Activated CD4-positive, alpha-beta T cell treated with anti-CD3 and anti-CD28 coated beads for 48 hours (primary cell): ENCODE data around the gene LIN28A.

ENCODE experiments used
- DNase-seq: peaks from one replicate; pipeline ENCODE4 v3.0.0-alpha.2; 2020

Gene LIN28A

DNA sequence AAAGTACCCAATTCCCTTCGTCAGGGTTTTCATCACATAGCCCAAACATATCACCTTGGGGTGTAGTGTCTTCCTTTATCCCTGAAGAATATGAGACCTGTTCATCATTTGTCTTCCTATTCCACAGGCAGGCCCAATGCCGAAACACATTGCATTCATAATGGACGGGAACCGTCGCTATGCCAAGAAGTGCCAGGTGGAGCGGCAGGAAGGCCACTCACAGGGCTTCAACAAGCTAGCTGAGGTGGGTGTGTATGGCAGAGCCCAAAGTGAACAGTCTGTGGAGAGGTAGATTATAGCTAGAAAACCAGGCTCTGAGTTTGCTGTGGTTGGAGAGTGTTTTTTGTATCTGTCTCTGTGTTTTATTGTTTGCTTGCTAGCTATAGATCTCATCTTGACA, 27.4 kb downstream of the LIN28A start:
- DNase-seq = no peak

DNA sequence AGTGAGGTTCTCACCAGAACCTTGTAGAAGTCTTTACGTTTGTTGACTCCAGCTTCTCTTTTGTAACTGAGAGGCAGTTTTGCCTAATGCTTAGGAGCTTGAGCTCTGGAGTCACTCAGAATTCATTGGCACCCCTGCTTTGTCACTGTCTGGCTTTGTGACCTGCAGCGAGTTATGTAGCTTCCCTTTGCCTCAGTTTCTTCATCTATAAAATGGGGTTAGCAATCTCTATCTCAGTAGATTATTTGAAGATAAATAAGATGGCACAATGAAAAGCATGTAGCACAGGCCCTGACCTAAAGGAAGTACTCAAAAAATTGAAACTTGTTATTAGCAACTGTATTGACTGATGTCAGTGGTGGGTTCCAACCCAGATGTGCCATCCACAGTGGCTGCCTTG, 29.6 kb downstream of the LIN28A start:
- DNase-seq = no peak

DNA sequence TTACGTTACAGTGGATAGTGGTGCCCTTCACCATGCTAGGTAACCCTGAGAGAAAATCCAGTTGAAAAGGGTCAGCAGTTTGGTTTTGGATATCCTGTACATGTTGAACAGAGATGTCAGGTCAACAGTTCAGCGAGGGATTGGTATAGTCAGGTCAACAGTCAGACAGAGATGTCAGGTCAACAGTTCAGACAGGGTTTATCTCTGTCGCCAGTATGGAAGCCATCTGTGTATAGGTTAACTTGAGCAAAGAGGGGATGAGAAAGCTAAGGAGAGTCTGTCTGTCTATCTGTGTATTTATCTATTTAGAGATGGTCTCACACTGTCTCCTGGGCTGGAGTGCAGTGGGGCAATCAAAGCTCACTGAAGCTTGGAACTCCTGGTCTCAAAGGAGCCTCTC, 39.3 kb downstream of the LIN28A start:
- no peak for DNase-seq

DNA sequence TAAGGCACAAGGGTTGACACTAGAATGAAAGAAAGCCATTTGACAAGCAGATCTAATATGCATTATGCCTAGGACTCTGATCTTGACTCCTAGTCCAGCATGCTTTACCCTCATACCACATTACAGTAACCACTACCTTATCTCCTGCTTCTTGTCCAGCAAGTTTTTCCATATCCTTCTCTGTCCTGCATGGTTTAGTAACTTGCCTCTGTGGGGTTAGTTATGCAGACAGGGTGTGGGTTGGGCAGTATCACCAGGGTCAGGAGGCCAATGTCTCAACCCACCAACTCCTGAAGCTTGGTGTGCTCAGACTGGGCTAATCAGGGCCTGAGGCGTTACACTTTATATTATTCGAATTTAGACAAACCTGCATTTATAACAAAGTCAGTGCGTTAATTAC, 40.3 kb downstream of the LIN28A start:
- no peak for DNase-seq

DNA sequence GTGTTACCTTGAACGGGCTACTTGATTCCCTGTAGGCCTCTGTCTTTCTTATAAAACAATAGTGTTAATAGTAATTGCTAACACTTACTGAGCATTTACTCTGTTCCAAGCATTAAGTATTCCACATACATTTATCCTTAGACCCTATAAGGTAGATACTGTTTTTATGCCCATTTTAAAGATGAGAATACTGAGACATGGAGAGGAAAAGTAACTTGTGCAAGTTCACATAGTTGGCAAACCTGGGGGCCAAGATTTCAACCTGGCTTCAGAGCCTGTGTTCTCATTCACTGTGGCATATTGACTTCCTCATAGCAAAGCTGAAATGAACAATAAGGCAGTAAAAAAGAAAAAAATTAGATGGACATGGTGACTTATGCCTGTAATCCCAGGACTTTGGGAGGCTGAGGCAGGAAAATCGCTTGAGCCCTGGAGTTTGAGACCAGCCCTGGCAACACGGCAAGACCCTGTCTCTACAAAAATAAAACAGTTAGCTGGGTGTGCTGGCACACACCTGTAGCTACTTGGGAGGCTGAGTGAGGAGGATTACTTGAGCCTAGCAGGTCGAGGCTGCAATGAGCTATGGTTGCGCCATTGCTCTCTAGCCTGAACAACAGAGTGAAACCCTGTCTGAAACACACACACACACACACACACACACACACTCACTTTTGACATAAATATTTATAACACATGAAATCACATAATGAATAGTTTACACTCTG, 42.0 kb downstream of the LIN28A start:
- no peak for DNase-seq

DNA sequence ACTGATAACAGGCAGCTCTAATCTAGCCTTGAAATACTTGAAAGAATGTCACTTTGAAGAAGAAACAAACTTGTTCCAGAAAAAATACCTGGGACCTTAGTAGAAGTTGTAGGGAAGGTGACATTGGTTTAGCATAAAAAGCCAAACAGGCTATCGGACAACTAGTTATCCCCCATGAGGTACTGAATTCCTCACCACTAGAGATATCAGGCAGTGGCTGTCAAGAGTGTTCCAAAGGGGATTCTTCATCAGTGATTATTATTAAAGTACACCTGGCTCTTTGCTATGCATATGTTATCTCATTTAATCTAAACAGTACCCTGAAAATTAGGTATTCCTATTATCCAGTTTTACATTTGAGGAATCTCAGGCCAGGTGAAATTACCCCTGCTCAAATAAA, 48.5 kb downstream of the LIN28A start:
- no peak for DNase-seq

DNA sequence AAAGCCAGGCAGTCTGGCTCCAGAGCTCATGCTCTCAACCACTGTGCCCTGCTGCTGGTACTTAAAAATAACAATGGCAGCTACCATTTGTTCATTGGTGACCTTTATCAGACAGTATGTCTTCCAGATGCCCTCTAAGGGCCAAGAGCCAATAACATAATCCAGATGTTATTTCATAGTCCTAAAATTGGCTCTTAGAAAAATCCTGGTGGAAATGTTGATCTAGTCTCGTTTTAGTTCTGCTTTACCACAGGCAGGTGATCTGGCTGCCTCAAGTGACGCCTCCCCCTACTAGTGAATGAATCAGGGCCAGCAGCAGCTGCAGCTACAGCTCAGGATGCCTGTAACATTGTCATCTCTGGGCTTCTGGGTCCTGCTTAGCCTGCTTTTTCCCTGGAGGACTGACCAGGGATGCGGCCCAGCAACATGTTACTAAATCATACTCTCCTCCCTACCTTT, 49.0 kb downstream of the LIN28A start:
- no peak for DNase-seq

DNA sequence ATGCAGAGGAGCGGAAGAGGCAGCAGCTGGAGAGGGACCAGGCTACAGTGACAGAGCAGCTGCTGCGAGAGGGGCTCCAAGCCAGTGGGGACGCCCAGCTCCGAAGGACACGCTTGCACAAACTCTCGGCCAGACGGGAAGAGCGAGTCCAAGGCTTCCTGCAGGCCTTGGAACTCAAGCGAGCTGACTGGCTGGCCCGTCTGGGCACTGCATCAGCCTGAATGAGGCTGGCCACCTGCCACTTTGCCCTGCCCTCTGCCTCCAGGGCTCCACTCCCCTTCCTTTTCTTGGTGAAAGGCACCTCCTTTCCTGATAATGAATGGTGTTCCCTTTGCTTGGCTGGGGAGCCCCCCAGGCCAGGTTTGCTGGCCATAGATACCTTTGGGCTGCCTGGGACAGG, 58.3 kb downstream of the LIN28A start:
- DNase-seq = no peak

DNA sequence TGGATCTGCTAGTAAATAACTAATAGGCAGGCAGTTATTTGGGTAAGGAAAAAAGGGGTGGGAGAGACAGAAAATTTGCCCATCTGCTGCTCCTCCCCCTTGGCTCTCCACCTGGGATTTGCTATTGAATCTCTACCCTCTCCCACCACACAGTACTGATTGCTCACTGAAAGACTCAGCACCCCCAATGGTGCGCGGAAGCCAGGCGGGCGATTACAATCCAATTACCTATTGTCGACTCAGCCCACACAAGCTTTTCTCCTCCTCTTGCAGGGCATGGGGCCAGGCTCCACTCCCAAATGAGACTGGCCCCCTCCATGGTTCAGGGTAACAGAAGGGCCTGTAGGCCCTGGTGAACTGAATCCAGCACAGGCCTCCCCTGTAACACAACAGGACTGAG, 58.9 kb downstream of the LIN28A start:
- no peak for DNase-seq

DNA sequence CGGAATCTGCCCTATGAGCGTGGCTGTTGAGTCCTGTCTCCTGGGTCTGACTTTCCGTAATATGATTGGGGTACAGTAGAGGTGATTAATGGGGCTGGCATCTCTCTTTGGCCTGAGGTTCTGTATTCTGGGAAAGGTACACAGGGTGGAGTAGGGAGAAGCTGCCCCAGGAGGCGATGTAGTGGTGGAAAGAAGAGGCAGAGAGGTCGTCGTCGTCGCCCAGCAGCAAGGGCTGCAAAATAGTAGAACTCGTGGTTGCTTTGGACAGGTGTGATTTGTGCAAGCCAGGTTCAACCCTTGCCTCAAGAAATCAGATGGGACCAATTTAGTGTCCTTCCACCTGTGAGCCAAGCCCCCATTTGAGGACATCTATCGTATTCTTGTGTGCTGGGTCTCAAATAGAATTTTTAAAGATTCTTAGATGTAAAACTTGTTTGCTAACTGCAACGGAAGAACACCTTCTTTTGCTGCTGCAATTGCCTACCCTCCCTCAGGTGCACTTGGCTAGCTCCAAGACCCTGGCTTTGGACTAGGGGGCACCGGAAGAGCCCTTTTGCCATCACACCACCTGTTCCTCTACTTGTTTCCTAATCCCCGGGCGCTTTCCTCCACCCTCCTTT, 60.4 kb downstream of the LIN28A start:
- no peak for DNase-seq

DNA sequence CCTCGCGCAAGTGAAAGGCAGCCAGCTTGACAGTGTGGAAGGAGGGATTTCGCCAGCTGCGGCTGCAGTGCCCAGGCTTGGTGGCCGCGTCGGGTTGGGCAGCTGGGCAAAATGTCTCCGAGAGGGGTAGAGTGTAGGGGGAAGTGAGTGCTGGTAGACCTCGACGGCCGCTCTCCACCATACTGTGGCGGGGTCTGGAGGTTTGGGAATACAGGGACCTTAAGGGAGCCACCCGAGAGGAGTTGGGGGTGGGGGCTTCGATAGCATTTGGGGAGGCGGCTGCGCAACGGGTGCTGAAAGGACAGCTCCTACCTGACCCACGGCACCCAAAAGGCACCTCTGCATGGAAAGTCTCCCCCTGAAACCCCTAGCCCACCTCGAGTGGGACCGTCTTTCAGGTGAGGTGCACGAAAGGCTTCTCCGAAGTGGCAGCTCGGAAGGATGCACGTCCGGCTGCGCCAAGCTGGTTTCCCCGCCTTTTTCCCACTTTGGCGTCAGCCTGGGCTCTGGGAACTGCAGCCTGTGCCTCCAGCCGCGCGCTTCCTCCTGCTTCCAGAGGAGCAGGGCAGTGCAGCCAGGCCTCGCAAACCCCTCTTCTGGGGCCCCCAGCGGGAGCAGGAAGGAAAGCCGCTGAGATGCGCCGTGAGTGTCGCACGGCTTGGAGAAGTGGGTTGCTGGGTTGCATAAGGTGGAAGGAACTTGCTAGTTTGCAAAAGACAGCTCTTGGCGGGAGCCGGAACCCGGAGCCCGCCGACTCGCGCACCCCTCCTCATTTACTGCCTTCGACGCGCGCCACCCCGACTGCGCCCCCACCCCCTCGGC, 61.1 kb downstream of the LIN28A start:
- DNase-seq = peak; percentile 50

DNA sequence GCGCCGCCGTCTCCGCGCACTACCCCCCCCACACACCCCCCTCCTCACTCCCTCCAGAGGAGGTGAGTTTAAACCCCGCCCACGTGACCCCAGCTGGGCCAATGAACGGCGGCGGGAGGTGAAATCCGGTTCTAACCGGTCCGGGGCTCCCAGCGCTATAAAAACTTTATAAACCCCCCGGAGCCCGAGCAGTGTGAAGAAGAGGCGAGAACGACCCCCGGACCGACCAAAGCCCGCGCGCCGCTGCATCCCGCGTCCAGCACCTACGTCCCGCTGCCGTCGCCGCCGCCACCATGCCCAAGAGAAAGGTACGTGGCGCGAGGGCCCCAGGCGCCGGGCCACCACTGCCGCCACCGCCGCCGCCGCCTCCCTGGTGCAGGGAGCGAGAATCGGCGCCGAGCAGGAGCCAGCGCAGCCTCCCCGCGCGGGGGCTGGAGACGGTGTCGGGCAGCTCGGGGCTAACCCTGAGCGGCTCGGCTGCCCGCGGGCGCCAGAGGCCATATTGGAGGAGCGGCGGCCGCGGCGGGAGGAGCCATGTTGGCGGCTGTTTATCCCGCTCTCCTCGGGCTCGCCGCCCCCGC, 61.8 kb downstream of the LIN28A start, which contains the start of gene HMGN2:
TSS of gene HMGN2 (plus strand) at position 121 of the 581 bp plus-strand sequence. CDS start at position 294, 173 bp downstream.
- DNase-seq = peak; percentile 96

DNA sequence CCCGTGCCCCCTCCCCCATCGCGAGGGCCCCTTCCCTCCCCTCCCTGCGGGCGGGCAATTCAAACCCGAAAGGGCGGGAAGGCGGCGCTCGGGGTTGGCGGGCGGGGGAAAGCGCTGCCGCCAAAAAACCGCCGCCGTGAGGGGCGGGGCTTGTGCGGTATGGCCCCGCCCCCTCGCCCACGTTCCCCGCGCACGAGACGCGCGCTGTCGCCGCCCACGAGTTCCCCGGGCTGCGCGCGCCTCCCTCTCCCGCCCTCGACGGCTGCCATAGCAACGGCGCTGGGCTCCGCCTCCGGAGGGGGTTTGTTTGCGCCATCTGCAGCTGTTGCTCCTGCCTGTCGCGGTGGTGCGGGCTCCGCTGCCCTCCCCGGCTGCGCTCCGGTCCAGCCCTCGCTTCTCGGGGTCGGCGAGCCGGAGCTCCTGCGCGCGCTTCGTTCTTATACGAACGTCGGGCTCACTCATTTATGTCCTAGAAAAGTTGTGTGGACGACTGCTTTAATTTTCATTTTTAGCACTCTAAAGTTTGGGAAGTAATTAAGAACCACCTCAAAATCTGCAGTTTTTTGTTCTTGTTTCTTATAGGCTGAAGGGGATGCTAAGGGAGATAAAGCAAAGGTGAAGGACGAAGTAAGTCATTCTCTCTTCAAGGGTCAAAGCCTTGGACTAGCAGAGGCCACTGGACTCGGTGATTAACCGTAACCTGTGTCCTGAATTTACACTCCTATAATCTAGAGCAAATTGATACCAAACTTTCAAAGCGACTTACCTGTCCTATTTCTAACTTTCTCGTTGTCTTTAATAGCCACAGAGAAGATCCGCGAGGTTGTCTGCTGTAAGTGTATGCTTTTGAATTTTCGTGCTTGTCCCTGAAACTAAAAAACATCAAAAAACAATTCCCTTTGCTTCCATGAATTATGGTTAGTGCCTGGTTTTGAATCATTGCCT, 62.6 kb downstream of the LIN28A start:
- peak; percentile 96 for DNase-seq

DNA sequence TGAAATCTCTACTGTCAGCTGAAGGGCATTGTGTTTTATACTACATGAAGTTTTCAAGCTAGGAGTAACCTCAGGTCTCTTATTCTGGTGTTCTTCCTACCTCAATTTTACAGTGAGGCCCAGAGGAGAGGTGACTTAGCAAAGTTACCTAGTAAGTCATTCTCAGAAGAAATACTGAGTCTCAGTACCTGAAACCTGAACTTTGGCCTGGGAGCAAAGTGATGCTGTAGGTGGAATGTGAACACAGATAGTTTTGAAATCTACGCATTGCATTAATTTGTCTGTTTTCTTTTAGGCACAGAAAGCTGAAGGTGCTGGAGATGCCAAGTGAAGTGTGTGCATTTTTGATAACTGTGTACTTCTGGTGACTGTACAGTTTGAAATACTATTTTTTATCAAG, 64.2 kb downstream of the LIN28A start:
- no peak for DNase-seq

DNA sequence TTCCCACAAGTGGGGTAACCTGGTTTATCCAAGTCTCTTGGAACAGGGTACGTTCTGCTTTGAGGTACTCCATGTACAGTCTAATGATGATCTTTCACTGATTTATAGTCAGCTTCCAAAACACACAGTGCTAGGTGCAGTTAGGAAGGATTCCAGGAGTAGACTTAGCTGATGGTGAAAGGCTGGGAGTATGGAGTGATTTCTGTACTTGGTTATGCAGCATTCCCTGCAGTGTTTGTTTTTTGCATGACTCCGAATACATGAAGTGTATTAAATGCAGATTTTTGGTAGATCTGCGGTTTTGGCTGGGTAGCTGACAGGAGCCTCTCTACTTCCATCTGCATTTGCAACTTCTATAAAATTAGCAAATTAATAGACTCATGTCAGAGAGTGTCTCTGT, 65.4 kb downstream of the LIN28A start:
- no peak for DNase-seq

DNA sequence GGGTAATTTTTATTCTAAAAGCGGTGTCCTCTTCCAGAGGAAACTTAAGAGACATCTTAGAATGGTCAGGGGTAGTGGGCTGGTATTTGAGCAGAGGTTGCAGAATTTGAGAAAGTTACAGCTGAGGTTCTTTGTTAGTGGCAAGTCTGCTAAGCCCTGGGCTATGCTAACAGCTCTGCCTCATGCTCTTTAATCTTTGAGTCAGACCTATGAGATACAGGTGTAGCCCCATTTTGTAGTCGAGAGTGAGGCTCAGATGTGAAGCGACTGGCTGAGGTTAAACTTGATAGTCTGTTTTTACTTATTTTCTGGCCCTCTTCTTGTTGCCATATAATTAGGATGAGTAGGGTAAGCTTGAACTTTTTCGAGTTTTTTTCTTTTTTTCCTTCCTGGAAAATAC, 66.3 kb downstream of the LIN28A start:
- DNase-seq = no peak

DNA sequence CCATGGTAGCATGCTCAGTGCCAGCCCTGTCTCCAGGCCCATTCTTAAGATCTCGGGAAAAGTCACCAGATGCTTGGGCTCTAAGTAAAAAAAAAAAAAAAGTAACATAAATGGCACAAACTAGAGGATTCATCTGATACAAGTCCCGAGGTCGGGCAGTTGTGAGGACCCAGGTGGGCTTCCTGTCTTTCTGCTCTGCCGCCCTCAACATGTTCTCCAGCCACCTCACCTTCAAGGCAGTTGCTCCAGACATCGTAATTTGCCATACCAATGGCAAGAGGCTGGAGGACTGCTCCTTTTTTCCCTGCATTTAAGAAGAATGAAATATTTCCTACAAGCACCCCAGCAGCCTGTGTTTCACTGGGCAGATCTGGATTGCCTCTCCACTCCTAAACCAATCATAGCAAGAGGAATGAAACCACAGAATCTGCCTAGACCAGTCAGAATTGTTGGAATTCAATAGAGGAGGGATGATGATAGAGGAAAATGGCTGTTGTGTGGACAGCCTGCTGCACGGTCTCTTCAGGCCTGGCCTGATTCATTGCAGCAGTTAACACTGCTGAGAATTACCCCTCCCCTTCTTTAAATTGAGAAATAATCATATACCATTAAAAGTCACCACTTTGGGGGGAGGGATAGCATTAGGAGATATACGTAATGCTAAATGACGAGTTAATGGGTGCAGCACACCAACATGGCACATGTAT, 67.0 kb downstream of the LIN28A start:
- DNase-seq = no peak

DNA sequence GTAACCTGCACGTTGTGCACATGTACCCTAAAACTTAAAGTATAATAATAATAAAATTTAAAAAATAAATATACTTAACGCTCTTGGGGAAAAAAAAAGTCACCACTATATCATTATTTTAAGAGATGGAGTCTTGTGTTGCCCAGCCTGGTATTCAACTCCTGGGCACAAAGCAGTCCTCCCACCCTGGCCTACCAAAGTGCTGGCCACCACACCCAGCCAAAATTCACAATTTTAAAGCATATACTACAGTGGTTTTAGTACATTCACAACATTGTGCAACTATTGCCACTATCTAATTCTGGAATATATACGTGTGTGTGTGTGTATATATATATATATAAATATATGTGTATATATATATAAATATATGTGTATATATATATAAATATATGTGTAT, 67.5 kb downstream of the LIN28A start:
- DNase-seq = no peak

DNA sequence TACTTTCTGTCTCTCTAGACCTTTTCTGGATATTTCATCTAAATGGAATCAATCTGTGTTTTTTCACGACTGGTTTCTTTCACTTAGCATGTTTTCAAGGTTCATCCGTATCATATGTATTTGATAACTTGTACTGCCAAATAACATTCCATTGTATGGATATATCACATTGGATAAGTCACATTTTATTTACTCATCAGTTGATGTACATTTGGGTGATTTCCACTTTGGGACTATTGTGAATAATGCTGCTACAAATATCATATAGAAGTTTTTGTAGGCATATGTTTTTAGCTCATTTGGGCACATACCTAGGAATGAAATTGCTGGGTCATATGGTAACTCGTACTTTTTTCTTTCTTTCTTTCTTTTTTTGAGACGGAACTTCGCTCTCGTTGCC, 68.4 kb downstream of the LIN28A start:
- no peak for DNase-seq
